ENCODE results near the gene KL.

The KL gene

DNA sequence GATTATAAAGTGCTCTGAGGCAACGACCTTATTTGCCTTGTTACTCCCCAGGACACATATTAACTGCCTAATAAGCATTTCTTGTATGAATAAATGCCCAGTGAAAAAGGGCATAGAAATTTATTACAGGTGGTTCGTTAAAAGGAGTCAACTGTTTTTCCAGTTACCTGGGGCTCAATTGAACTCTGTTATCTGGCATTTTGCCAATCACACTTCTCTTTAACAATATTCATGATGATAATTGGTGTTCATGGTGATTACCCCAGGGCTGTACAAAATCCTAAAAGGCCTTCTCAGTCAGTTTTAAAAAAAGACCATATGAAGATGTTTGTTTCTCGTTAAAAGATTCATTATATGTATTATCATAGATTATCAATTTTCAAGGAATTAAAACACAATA is 57.1 kb downstream of the KL start:
- TF ChIP-seq EGR1 (IDR thresholded peaks at IDR 0.05) (no peak), TEAD4 (IDR thresholded peaks at IDR 0.05) (no peak), TAF1 (IDR thresholded peaks at IDR 0.05; ENCODE audit: low read depth) (no peak), ZBTB7A (IDR thresholded peaks at IDR 0.05; ENCODE audit: low read depth) (no peak), RAD21 (IDR thresholded peaks at IDR 0.05; ENCODE audit: low read depth) (no peak), NFIC (IDR thresholded peaks at IDR 0.05) (no peak), FOXM1 (IDR thresholded peaks at IDR 0.05; ENCODE audit: borderline replicate concordance, low read depth) (no peak), YY1 (IDR thresholded peaks at IDR 0.05; ENCODE audit: low read depth) (no peak), EP300 (IDR thresholded peaks at IDR 0.05; ENCODE audit: borderline replicate concordance) (no peak), CEBPB (IDR thresholded peaks at IDR 0.05) (no peak), TCF12 (IDR thresholded peaks at IDR 0.05; ENCODE audit: low read depth) (no peak)
- TF ChIP-seq, protein P1, sequence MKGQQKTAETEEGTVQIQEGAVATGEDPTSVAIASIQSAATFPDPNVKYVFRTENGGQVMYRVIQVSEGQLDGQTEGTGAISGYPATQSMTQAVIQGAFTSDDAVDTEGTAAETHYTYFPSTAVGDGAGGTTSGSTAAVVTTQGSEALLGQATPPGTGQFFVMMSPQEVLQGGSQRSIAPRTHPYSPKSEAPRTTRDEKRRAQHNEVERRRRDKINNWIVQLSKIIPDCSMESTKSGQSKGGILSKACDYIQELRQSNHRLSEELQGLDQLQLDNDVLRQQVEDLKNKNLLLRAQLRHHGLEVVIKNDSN (IDR thresholded peaks at IDR 0.05): no peak
- TF ChIP-seq, protein P2, sequence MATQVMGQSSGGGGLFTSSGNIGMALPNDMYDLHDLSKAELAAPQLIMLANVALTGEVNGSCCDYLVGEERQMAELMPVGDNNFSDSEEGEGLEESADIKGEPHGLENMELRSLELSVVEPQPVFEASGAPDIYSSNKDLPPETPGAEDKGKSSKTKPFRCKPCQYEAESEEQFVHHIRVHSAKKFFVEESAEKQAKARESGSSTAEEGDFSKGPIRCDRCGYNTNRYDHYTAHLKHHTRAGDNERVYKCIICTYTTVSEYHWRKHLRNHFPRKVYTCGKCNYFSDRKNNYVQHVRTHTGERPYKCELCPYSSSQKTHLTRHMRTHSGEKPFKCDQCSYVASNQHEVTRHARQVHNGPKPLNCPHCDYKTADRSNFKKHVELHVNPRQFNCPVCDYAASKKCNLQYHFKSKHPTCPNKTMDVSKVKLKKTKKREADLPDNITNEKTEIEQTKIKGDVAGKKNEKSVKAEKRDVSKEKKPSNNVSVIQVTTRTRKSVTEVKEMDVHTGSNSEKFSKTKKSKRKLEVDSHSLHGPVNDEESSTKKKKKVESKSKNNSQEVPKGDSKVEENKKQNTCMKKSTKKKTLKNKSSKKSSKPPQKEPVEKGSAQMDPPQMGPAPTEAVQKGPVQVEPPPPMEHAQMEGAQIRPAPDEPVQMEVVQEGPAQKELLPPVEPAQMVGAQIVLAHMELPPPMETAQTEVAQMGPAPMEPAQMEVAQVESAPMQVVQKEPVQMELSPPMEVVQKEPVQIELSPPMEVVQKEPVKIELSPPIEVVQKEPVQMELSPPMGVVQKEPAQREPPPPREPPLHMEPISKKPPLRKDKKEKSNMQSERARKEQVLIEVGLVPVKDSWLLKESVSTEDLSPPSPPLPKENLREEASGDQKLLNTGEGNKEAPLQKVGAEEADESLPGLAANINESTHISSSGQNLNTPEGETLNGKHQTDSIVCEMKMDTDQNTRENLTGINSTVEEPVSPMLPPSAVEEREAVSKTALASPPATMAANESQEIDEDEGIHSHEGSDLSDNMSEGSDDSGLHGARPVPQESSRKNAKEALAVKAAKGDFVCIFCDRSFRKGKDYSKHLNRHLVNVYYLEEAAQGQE (IDR thresholded peaks at IDR 0.05; ENCODE audit: low read depth): no peak
- TF ChIP-seq, protein P3, sequence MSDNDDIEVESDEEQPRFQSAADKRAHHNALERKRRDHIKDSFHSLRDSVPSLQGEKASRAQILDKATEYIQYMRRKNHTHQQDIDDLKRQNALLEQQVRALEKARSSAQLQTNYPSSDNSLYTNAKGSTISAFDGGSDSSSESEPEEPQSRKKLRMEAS (IDR thresholded peaks at IDR 0.05): no peak

DNA sequence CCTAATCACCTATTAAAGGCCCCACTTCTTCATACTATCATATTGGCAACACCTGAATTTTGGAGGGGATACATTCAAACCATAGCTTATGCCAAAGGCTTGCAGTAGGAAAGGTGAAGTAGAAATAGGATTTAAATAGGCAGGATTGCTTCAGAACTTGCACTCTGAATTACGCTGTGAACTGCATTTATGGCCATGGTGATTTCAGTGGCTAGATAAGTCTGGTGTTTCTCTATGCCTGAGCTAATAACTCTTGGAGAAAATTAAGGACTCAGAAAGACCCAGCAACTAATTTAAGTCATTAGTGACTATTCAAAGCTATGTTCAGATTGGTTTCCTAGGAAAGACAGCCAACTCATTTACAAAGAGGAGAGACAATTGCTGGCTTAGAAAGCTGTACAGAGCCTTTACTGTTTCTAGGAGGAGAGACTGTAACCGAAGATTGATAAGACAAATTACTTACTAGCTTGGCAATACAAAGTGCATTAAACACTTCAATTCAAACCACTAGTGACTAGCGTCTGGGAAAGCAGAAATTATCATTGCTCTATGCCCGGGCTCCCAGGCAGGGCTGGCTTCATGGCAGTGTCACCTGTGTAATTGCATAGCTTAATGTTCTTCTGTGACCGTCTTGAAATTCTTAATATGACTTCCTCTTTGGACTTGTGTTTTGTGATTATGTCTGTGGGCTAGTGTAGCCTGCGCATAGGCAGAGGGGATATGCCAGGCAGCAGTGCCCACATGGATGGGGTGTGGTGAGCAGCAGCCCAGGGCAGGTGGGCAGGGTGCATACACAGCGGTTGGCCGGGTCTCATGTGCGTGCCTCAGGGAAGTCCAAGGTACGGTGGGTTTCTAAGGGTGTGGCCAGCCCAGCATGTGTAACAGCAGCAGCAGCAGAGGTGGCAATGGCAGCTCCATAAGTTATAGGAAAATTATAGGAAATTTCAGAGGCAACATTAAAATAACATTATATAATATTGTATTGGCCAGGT is 60.1 kb downstream of the KL start:
- TF ChIP-seq EP300 (IDR thresholded peaks at IDR 0.05; ENCODE audit: borderline replicate concordance) (no peak), EGR1 (IDR thresholded peaks at IDR 0.05) (no peak), NFIC (IDR thresholded peaks at IDR 0.05) (no peak), FOXM1 (IDR thresholded peaks at IDR 0.05; ENCODE audit: borderline replicate concordance, low read depth) (no peak), YY1 (IDR thresholded peaks at IDR 0.05; ENCODE audit: low read depth) (no peak), RAD21 (IDR thresholded peaks at IDR 0.05; ENCODE audit: low read depth) (no peak), TAF1 (IDR thresholded peaks at IDR 0.05; ENCODE audit: low read depth) (no peak), TEAD4 (IDR thresholded peaks at IDR 0.05) (no peak), TCF12 (IDR thresholded peaks at IDR 0.05; ENCODE audit: low read depth) (no peak), CEBPB (IDR thresholded peaks at IDR 0.05) (no peak), ZBTB7A (IDR thresholded peaks at IDR 0.05; ENCODE audit: low read depth) (no peak), CREB1 (IDR thresholded peaks at IDR 0.05; ENCODE audit: low read depth) (no peak)
- TF ChIP-seq, protein P2 (IDR thresholded peaks at IDR 0.05; ENCODE audit: low read depth): no peak
- TF ChIP-seq, protein P3 (IDR thresholded peaks at IDR 0.05): no peak
- TF ChIP-seq, protein P1 (IDR thresholded peaks at IDR 0.05): no peak

DNA sequence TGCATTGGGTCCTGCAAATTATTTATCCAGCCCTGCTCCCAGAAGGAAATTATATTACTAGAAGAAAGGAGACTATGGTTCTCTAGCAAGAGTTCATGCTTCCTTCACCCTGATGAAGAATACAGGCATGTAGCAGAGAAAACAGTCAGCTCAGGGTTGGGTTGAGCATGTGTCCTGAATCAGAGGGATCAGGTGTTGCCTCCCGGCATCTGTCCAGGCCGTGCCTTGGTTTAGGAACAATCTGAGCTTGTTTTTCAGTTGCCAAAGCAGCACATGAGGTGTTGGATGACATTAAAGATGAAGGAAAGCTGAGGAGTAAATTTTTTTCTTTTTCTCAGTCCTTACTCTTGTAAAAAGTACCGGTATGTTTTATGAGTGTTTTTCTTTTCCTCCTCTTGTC is 62.0 kb downstream of the KL start:
- TF ChIP-seq NFIC (IDR thresholded peaks at IDR 0.05) (no peak), TCF12 (IDR thresholded peaks at IDR 0.05; ENCODE audit: low read depth) (no peak), EGR1 (IDR thresholded peaks at IDR 0.05) (no peak), TAF1 (IDR thresholded peaks at IDR 0.05; ENCODE audit: low read depth) (no peak), ZBTB7A (IDR thresholded peaks at IDR 0.05; ENCODE audit: low read depth) (no peak), CREB1 (IDR thresholded peaks at IDR 0.05; ENCODE audit: low read depth) (no peak), RAD21 (IDR thresholded peaks at IDR 0.05; ENCODE audit: low read depth) (no peak), EP300 (IDR thresholded peaks at IDR 0.05; ENCODE audit: borderline replicate concordance) (no peak), YY1 (IDR thresholded peaks at IDR 0.05; ENCODE audit: low read depth) (no peak), FOXM1 (IDR thresholded peaks at IDR 0.05; ENCODE audit: borderline replicate concordance, low read depth) (no peak)
- TF ChIP-seq, protein P2 (IDR thresholded peaks at IDR 0.05; ENCODE audit: low read depth): no peak
- TF ChIP-seq, protein P3 (IDR thresholded peaks at IDR 0.05): no peak

Data from Ishikawa (cell line).